22Rv1 (cell line): Measurements from ENCODE around the gene KDM4C.

Experiments used
- ZFX ChIP-seq: fragments of 450-650 bp; IDR thresholded peaks from 2 replicates; pipeline ENCODE4 v1.6.1; 2017; ENCODE audit warnings: antibody characterized with exemption, borderline replicate concordance
- TF ChIP-seq, protein P1 (sequence below): fragments of 450-650 bp; IDR thresholded peaks from 2 replicates; pipeline ENCODE4 v1.5.1; 2017; ENCODE audit warnings: mild to moderate bottlenecking

DNA sequence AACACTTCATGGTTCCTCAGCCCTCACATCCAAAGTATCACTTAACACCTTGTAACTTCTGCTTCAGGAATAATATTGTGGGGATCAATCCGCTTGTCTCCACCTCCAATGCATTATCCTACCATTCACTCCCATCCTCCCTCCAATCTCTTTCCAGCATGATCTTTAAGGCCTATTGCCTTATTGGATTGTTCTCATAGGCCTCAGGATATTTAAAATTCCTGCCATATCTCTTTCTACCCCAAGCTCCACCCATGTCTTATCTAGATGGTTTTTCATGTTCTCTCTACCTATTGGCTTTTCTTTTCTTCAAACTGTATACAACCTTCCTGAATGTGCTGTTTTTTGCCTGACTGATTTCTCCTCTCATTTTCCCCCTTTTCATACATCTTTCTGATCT, 7.2 kb downstream of the KDM4C start:
- TF ChIP-seq, protein P1, sequence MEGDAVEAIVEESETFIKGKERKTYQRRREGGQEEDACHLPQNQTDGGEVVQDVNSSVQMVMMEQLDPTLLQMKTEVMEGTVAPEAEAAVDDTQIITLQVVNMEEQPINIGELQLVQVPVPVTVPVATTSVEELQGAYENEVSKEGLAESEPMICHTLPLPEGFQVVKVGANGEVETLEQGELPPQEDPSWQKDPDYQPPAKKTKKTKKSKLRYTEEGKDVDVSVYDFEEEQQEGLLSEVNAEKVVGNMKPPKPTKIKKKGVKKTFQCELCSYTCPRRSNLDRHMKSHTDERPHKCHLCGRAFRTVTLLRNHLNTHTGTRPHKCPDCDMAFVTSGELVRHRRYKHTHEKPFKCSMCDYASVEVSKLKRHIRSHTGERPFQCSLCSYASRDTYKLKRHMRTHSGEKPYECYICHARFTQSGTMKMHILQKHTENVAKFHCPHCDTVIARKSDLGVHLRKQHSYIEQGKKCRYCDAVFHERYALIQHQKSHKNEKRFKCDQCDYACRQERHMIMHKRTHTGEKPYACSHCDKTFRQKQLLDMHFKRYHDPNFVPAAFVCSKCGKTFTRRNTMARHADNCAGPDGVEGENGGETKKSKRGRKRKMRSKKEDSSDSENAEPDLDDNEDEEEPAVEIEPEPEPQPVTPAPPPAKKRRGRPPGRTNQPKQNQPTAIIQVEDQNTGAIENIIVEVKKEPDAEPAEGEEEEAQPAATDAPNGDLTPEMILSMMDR, result no peak
- TF ChIP-seq ZFX, result no peak
